AG04449 (cell line): ENCODE data around the gene B3GALT6.

ENCODE experiments used
- CTCF ChIA-PET: fragments of 350-600 bp; formaldehyde crosslinking; extraction: SDS; loops from one replicate; lab custom pipeline; 2021; ENCODE audit warnings: antibody characterized with exemption; lab: Yijun Ruan, JAX
- POLR2A ChIA-PET: fragments of 400-600, 350-600 bp; formaldehyde crosslinking; extraction: SDS; loops from one replicate; lab custom pipeline; 2020; ENCODE audit warnings: antibody characterized with exemption, inconsistent platforms; lab: Yijun Ruan, JAX
- DNase-seq: peaks from one replicate; pipeline ENCODE4 v3.0.0-alpha.2; 2010; ENCODE audit warnings: low read depth, low spot score
- H3K4me3 ChIP-seq: 2 replicates; pipeline ENCODE4 v1.5.1; 2011; ENCODE audit warnings: low read depth, mild to moderate bottlenecking, control low read depth, low read length
- TF ChIP-seq, protein P1 (sequence below): IDR thresholded peaks from one replicate; pipeline ENCODE4 v1.5.1; 2011; ENCODE audit warnings: mild to moderate bottlenecking, moderate library complexity, low read length, control low read depth, inconsistent platforms; ENCODE audit not compliant: insufficient read depth; ENCODE audit errors: missing control alignments

Gene B3GALT6

DNA sequence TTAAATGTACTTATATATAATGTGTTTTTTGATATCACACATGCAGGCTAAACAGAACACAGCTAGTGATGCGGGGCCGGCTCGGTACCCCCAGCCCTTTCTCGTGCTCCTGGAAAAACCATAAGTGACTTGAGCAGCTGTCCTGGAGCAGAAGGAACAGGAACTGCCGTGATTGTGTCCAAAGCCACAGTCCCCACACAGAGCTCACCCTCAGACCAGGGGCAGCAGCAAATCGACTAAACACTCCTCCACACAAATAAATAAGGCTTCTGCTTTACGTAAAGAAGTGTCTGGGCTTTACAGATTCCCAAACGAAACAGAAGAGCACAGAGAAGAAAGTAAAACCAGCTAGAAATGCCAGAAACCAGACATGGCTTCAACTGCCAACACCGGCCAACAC is 32.0 kb downstream of the B3GALT6 start:
- DNase-seq: no peak
- no peak overlapping the region for H3K4me3 ChIP-seq
- TF ChIP-seq, protein P1, sequence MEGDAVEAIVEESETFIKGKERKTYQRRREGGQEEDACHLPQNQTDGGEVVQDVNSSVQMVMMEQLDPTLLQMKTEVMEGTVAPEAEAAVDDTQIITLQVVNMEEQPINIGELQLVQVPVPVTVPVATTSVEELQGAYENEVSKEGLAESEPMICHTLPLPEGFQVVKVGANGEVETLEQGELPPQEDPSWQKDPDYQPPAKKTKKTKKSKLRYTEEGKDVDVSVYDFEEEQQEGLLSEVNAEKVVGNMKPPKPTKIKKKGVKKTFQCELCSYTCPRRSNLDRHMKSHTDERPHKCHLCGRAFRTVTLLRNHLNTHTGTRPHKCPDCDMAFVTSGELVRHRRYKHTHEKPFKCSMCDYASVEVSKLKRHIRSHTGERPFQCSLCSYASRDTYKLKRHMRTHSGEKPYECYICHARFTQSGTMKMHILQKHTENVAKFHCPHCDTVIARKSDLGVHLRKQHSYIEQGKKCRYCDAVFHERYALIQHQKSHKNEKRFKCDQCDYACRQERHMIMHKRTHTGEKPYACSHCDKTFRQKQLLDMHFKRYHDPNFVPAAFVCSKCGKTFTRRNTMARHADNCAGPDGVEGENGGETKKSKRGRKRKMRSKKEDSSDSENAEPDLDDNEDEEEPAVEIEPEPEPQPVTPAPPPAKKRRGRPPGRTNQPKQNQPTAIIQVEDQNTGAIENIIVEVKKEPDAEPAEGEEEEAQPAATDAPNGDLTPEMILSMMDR: no peak
- POLR2A ChIA-PET: interaction anchor here (1.8 kb wide), 1 partner anchor 9 kb away, joined by 10 read pairs; the partner anchor contains the start of gene UBE2J2
- CTCF ChIA-PET: interaction anchor here (1.0 to 2.9 kb wide), 7 partner anchors 10 to 262 kb away, joined by 3 to 22 read pairs (median 4); partner anchors contain the start of gene UBE2J2

DNA sequence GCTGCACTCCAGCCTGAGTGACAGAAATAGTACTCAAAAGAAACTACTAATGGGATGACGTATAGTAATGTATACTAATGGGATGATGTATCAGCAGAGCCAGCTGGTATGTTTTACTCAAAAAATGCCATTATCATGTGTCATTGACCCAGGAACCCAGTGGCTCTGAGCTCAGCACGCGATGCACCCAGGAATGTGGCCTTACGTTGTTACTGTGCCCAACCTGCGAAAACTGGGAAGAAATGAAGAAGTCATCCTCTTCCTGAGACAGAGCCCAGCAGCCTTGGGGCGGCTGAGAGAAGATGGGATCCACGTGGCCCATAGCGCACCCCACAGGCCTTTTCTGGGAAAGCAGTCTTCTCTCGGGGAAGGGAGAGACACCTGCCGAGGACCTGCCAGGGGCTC is 32.8 kb downstream of the B3GALT6 start:
- H3K4me3 ChIP-seq: peak overlapping the region; percentile 32
- peak; percentile 98 for DNase-seq
- CTCF ChIA-PET: interaction anchor here (0.7 to 2.9 kb wide), 6 partner anchors 9 to 358 kb away, joined by 3 to 22 read pairs (median 4); partner anchors contain the start of gene UBE2J2
- TF ChIP-seq, protein P1: peak; percentile 66
- POLR2A ChIA-PET: interaction anchor here (0.6 to 1.8 kb wide), 5 partner anchors 9 to 112 kb away, joined by 3 to 10 read pairs (median 3); partner anchors contain the start of genes C1QTNF12 and UBE2J2

DNA sequence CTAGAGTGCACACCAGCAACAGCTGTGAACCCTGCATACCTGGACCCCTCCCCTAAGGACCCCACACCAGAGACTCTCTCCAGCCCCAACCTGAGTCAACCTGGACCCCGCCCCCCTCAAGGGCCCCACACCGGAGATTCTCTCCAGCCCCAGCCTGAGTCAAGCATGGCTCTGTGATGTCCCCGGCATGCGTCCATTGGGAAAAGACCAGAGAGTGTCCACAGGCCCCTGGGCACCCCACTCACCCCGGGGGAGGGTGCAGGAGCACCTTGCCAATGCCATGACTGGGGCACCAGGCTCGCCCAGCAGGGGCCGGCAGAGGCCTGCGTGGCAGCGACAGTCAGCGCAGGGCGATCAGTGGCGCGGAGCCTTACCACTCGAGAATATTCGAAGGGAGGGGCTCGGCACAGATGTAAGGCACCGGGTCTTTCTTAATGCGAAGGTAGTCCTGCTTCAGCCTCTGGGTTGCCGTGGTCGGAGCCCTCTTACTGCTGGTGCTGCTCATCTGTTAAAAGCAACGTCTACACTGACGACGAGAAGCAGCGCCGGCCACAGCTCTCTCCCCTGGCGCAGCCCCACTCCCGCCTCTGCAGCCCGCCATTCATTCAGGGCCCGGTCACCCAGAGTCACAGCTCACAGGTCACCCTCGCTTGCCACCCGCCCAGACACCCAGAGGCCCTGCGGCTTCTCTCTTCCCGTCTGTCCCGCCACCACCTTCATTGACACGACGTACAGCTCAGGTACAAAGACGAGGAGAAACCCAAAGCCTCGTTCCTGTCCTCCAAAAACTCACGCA is 35.6 kb downstream of the B3GALT6 start:
- ChIA-PET POLR2A (no interaction called here), CTCF (interaction anchor here (2.8 kb wide), 1 partner anchor 146 kb away, joined by 10 read pairs; no protein-coding TSS in a partner anchor)
- TF ChIP-seq, protein P1: no peak

DNA sequence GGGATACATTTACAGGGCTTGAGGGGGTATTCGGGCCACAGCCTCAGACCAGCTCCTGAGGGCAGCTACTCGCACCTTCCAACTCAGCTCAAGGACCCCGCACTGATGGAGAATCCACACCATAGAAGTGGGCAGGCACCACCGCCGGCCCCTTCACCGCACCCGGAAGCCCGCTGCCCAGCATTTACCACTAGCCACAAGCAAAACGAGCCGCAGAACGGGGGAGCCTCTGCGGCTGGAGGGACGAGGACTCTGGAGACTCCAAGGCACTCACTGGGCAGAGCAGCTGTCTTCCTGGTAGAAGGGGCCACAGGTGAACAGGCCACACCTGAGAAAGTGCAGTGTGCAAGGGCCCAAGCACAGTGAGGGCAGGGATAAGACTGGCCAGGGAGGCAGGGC is 36.2 kb downstream of the B3GALT6 start:
- H3K4me3 ChIP-seq: no peak overlapping the region
- TF ChIP-seq, protein P1: no peak
- ChIA-PET CTCF (interaction anchor here (2.8 kb wide), 1 partner anchor 147 kb away, joined by 10 read pairs; no protein-coding TSS in a partner anchor), POLR2A (no interaction called here)
- DNase-seq: no peak

More for the DNA sequence above, 35.6 kb downstream of the B3GALT6 start:
- no peak for DNase-seq
- no peak overlapping the region for H3K4me3 ChIP-seq

DNA sequence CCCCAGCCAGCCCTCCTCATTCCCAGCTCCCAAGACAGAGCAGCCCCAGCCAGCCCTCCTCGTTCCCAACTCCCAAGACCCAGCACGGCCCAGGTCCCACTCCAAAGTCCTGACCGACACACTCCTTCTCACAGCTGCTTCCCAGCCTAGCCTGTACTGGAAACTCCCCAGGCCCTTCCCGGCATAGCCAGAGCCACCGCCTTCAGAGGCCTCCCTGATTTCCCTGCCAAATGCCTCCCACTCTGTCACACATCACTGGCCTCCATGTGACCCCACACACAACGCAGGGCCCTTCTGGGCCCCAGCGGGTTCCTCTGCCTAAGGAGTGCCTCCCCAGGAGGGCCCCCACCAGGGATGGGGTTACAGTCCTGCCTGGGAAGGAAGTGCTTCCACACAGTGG is 38.8 kb downstream of the B3GALT6 start:
- H3K4me3 ChIP-seq: no peak overlapping the region
- TF ChIP-seq, protein P1: no peak
- CTCF ChIA-PET: interaction anchor here (1.1 to 2.8 kb wide), 3 partner anchors 15 to 148 kb away, joined by 3 to 10 read pairs (median 3); no protein-coding TSS in a partner anchor
- no peak for DNase-seq
- POLR2A ChIA-PET: interaction anchor here (1.0 kb wide), 1 partner anchor 31 kb away, joined by 3 read pairs; no protein-coding TSS in a partner anchor
